T-cell (primary cell): Measurements from ENCODE around the gene LSP1. TPM values are rescaled to one million over a fixed set of nuclear protein-coding genes. Genes with fewer than 3 reads are reported as not detected.

Experiments used
- ATAC-seq, 4 experiments: fragments of 200-7000 bp in 3 of 4; fragments of 150-1000 bp in 1 of 4; cut with Tn5 transposase; replicated peaks in 1 of 4; 1 replicate in 3 of 4; 2 replicates in 1 of 4; pipeline ENCODE4 v1.10.0; 2021; ENCODE audit warnings: moderate library complexity in 3 of 4, mild to moderate bottlenecking in 2 of 4, moderate number of reproducible peaks in 1 of 4
- CTCF ChIA-PET, 2 donors: fragments of 300-600 bp; sonication (Branson Sonifier 250); formaldehyde crosslinking; loops; one replicate each; lab custom pipeline; 2022; ENCODE audit warnings: antibody characterized with exemption in 2 of 2; lab: Charles Lee
- POLR2A ChIA-PET, 2 donors: fragments of 300-600 bp; sonication (Branson Sonifier 250); formaldehyde crosslinking; loops; one replicate each; lab custom pipeline; 2022; ENCODE audit warnings: antibody characterized with exemption in 2 of 2; lab: Charles Lee
- DNase-seq, 35 experiments: peaks; one replicate each; pipeline versions ENCODE4 v3.0.0 to v3.0.0-alpha.2; 2013 to 2023
- H3K27ac ChIP-seq: one replicate; pipeline ENCODE4 v1.5.1; 2013; ENCODE audit warnings: low read length
- H3K27me3 ChIP-seq, 2 experiments: replicated peaks in 1 of 2; 1 replicate in 1 of 2; 2 replicates in 1 of 2; pipeline versions ENCODE4 v1.6.1 to v1.7.0; 2013; ENCODE audit warnings: low read length in 1 of 2, mixed read lengths in 1 of 2; ENCODE audit not compliant: control insufficient read depth in 2 of 2, insufficient read depth in 2 of 2; ENCODE audit errors: extremely low read depth in 1 of 2
- H3K36me3 ChIP-seq, 2 donors: 1 replicate in 1 of 2; 2 replicates in 1 of 2; pipeline versions ENCODE4 v1.6.1 to v1.7.0; 2013; ENCODE audit warnings: low read length in 1 of 2; ENCODE audit not compliant: control insufficient read depth in 2 of 2, insufficient read depth in 1 of 2; ENCODE audit errors: extremely low read depth in 1 of 2
- H3K4me1 ChIP-seq, 2 experiments: 1 replicate in 1 of 2; 2 replicates in 1 of 2; pipeline versions ENCODE4 v1.6.1 to v1.7.0; 2013; ENCODE audit warnings: low read length in 2 of 2, mixed read lengths in 1 of 2; ENCODE audit not compliant: insufficient read depth in 2 of 2, control insufficient read depth in 1 of 2; ENCODE audit errors: extremely low read depth in 1 of 2
- H3K4me3 ChIP-seq, 2 donors: 1 replicate in 1 of 2; 2 replicates in 1 of 2; pipeline versions ENCODE4 v1.5.1 to v1.7.0; 2013; ENCODE audit warnings: mild to moderate bottlenecking in 2 of 2, low read length in 1 of 2, moderate library complexity in 1 of 2; ENCODE audit not compliant: control insufficient read depth in 1 of 2; ENCODE audit errors: extremely low read depth in 1 of 2
- H3K9me3 ChIP-seq: 2 replicates; pipeline ENCODE4 v1.7.0; 2013
- H3K27ac Mint-ChIP-seq, 2 donors: one replicate each; pipeline ENCODE4 v1.8.0; 2020 to 2021; ENCODE audit warnings: mild to moderate bottlenecking in 2 of 2, mixed read lengths in 2 of 2
- H3K27me3 Mint-ChIP-seq, 2 donors: one replicate each; pipeline ENCODE4 v1.8.0; 2021 to 2022; ENCODE audit warnings: mixed read lengths in 2 of 2
- H3K36me3 Mint-ChIP-seq: one replicate; pipeline ENCODE4 v1.8.0; 2021; ENCODE audit warnings: mixed read lengths
- H3K4me1 Mint-ChIP-seq, 3 donors: one replicate each; pipeline ENCODE4 v1.8.0; 2020 to 2022; ENCODE audit warnings: mixed read lengths in 3 of 3, mild to moderate bottlenecking in 1 of 3
- H3K4me3 Mint-ChIP-seq, 3 donors: one replicate each; pipeline ENCODE4 v1.8.0; 2020 to 2022; ENCODE audit warnings: mild to moderate bottlenecking in 3 of 3, mixed read lengths in 3 of 3, moderate library complexity in 3 of 3
- H3K9me3 Mint-ChIP-seq, 3 donors: one replicate each; pipeline ENCODE4 v1.8.0; 2020 to 2022; ENCODE audit warnings: mixed read lengths in 3 of 3
- WGBS: methylation state at CpG from one replicate; pipeline ENCODE4 v1.1.5; 2013; ENCODE audit warnings: missing lambda C conversion rate; ENCODE audit not compliant: insufficient coverage; 5-methylcytosine and 5-hydroxymethylcytosine counted together
- total RNA-seq, 35 experiments: library from RNA in 6 of 35; stranded (reverse) in 6 of 35; fragments of 120-200 nt in 1 of 35; gene quantifications; one replicate each; pipeline versions ENCODE4 v1.2.1 to v1.2.4 and lab custom pipeline; 2013 to 2026

LSP1 gene
- total RNA-seq, 5 donors from 2014 or later (not counting 1 experiment from before 2014, with no cell fraction given), result 286 to 514 (median 375) TPM

DNA sequence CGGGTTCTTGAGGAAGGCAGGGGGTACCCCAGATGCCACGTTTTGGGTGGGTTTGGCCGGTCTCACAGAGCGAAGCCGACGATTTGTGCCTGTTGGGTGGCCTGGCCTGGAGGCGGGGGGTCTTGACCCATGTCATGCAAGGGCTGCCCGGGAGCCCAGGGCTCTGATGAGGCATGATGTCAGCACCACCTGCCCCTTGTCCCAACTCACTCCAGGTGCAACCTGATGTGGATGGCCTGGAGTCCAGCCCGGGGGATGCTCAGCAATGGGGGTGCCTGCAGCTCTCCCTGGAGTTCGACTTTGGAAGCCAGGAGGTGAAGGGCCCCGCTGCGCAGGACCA lies 17.2 kb upstream of the LSP1 start:
- WGBS, result 88% methylated on average over 11 of the region's 12 CpGs
- DNase-seq, result no peak
- no peak for ATAC-seq
- Histone ChIP-seq H3K4me1 (peaks cover 3 to 38% of the 10 kb centered on the region in 2 experiments), H3K4me3 (no peak overlapping the region), H3K27me3 (peaks cover 0 to 47% of the 10 kb centered on the region in 2 experiments), H3K9me3 (no peaks in the 10 kb centered on the region), H3K36me3 (no peaks in the 10 kb centered on the region), H3K27ac (no peak overlapping the region)
- Mint-ChIP-seq H3K4me1 (peaks cover 4 to 11% (median 11%) of the 10 kb centered on the region in 3 donors), H3K27ac (no peak overlapping the region), H3K4me3 (no peak overlapping the region), H3K9me3 (no peaks in the 10 kb centered on the region), H3K27me3 (peaks cover 0 to 14% of the 10 kb centered on the region in 2 donors), H3K36me3 (no peaks in the 10 kb centered on the region)
- ChIA-PET CTCF (interaction anchor here (1.1 to 1.5 kb wide), 2 partner anchors 142 to 183 kb away, joined by 3 to 6 read pairs; no protein-coding TSS in a partner anchor), POLR2A (no interaction called here)

DNA sequence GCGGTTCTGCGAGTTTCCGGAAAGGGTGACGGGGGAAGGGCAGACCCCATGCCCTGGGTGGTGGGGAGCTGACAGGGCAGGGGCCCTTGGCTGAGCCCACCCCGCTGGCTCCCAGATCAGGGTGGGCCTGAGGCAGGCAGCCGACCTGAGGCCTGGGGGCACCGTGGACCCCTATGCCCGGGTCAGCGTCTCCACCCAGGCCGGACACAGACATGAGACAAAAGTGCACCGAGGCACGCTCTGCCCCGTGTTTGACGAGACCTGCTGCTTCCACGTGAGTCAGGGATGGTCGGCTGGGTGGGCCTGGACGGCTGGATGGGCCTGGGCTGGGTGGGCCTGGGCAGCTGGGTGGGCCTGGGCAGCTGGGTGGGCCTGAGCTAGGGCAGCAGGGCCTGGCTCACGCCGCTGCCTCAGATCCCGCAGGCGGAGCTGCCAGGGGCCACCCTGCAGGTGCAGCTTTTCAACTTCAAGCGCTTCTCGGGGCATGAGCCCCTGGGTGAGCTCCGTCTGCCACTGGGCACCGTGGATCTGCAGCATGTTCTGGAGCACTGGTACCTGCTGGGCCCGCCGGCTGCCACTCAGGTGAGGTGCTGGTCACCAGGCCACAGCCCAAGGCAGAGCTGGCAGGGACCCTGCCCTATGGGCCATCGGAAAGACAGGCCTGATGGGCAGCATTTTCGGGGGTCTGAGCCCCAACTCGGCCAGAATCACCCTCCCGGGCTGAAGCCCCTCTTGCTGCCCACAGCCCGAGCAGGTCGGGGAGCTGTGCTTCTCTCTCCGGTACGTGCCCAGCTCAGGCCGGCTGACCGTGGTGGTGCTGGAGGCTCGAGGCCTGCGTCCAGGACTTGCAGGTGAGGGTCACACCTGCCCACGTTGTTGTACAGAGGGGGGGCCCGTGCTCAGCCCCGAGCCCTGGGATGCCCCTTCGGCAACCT lies 16.6 kb upstream of the LSP1 start:
- ATAC-seq (no peak), DNase-seq (no peak)
- peaks cover 3 to 38% of the 10 kb centered on the region in 2 experiments for H3K4me1 ChIP-seq
- no peaks in the 10 kb centered on the region for H3K36me3 Mint-ChIP-seq
- no peak overlapping the region for H3K27ac ChIP-seq
- ChIA-PET POLR2A (no interaction called here), CTCF (interaction anchor here in 1 of 2 donors (0.7 to 0.8 kb wide), 2 partner anchors 165 to 199 kb away, joined by 4 read pairs; no protein-coding TSS in a partner anchor)
- H3K9me3 ChIP-seq, result no peaks in the 10 kb centered on the region
- no peak overlapping the region for H3K4me3 Mint-ChIP-seq
- peaks cover 0 to 42% of the 10 kb centered on the region in 2 experiments for H3K27me3 ChIP-seq
- peaks cover 4 to 12% (median 12%) of the 10 kb centered on the region in 3 donors for H3K4me1 Mint-ChIP-seq
- H3K27me3 Mint-ChIP-seq, result peaks cover 0 to 10% of the 10 kb centered on the region in 2 donors
- H3K4me3 ChIP-seq, result no peak overlapping the region
- 80% methylated on average over 43 of the region's 43 CpGs for WGBS
- H3K9me3 Mint-ChIP-seq, result no peaks in the 10 kb centered on the region
- no peaks in the 10 kb centered on the region for H3K36me3 ChIP-seq
- no peak overlapping the region for H3K27ac Mint-ChIP-seq

DNA sequence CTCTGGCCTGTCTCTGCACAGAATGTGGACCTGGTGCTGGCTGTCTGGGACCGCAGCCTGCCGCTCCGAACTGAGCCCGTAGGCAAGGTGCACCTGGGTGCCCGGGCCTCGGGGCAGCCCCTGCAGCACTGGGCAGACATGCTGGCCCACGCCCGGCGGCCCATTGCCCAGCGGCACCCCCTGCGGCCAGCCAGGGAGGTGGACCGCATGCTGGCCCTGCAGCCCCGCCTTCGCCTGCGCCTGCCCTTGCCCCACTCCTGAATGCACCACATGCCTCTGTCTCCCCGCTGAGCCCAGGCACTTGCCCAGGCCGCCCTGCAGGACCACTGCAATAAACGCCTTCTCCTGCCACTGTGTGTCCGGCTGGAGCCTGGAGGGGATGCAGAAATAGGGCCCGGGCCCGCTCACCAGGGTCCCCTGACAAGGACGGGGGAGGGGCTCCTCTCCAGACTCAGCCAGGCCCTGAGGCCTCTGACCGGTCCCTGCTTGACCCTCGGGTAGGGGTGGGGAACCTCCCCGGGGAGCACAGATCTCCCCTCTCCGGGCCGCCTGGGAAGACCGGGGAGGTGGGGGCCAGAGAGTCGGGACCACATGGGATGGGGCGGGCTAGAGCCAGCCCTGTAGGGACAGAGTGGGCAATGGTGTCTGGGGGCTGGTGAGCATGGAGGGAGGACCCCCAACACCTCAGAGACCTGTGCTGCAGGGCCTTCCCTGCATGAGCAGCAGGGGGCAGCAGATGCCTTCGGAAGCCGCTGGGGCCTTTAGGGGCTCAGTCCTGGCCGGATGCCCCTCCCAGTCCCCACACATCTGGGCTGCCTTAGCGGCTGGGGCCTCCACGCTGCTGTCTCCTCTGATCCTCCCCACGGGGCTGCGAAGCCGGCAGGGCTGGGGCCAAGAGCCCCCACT lies 15.5 kb upstream of the LSP1 start:
- no peaks in the 10 kb centered on the region for H3K9me3 ChIP-seq
- peaks cover 0 to 31% of the 10 kb centered on the region in 2 experiments for H3K27me3 ChIP-seq
- H3K4me3 ChIP-seq, result no peak overlapping the region
- no peaks in the 10 kb centered on the region for H3K36me3 ChIP-seq
- peaks cover 3 to 33% of the 10 kb centered on the region in 2 experiments for H3K4me1 ChIP-seq
- Mint-ChIP-seq H3K36me3 (no peaks in the 10 kb centered on the region), H3K9me3 (no peaks in the 10 kb centered on the region), H3K4me3 (no peak overlapping the region), H3K4me1 (peaks cover 4 to 12% (median 10%) of the 10 kb centered on the region in 3 donors), H3K27me3 (peaks cover 0 to 5% of the 10 kb centered on the region in 2 donors), H3K27ac (peak overlapping the region in 1 of 2 donors; percentile 23)
- POLR2A ChIA-PET, result no interaction called here
- ATAC-seq, result peak; percentile 79 to 93 (median 88)
- WGBS, result 51% methylated on average over 38 of the region's 38 CpGs
- no peak overlapping the region for H3K27ac ChIP-seq
- DNase-seq, result peak; percentile 53 to 90 (median 81)
- CTCF ChIA-PET, result interaction anchor here in 1 of 2 donors (0.7 kb wide), 1 partner anchor 164 kb away, joined by 4 read pairs; no protein-coding TSS in a partner anchor

DNA sequence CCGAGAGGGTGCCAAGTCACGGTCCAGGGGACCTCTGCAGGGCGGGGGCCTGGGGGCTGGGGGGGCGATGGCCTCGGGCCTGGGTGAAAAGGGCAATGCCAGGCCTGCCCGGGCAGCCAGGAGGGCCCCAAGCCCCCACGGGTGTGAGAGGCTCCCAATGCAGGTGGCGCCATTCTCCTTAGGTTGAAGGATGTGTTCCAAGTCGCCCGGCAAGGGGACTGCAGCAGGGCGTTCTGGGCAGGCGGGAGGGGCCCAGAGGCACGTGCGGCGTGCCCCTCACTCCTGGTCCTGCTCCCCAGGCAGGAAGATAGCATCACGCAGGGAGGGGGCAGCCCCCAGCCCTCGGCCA lies 14.8 kb upstream of the LSP1 start:
- Histone ChIP-seq H3K36me3 (no peaks in the 10 kb centered on the region), H3K4me3 (no peak overlapping the region), H3K9me3 (no peaks in the 10 kb centered on the region), H3K4me1 (peaks cover 6 to 35% of the 10 kb centered on the region in 2 experiments), H3K27ac (no peak overlapping the region), H3K27me3 (peaks cover 0 to 24% of the 10 kb centered on the region in 2 experiments)
- ATAC-seq (peak in 3 of 4 experiments; percentile 13 to 27 (median 17)), DNase-seq (peak in 3 of 35 experiments; percentile 15 to 43 (median 32))
- Mint-ChIP-seq H3K27me3 (peaks cover 0 to 5% of the 10 kb centered on the region in 2 donors), H3K9me3 (no peaks in the 10 kb centered on the region), H3K36me3 (no peaks in the 10 kb centered on the region), H3K4me1 (peaks cover 7 to 15% (median 10%) of the 10 kb centered on the region in 3 donors), H3K4me3 (no peak overlapping the region), H3K27ac (no peak overlapping the region)
- WGBS, result 71% methylated on average over 15 of the region's 17 CpGs
- CTCF ChIA-PET, result no interaction called here
- POLR2A ChIA-PET, result no interaction called here

DNA sequence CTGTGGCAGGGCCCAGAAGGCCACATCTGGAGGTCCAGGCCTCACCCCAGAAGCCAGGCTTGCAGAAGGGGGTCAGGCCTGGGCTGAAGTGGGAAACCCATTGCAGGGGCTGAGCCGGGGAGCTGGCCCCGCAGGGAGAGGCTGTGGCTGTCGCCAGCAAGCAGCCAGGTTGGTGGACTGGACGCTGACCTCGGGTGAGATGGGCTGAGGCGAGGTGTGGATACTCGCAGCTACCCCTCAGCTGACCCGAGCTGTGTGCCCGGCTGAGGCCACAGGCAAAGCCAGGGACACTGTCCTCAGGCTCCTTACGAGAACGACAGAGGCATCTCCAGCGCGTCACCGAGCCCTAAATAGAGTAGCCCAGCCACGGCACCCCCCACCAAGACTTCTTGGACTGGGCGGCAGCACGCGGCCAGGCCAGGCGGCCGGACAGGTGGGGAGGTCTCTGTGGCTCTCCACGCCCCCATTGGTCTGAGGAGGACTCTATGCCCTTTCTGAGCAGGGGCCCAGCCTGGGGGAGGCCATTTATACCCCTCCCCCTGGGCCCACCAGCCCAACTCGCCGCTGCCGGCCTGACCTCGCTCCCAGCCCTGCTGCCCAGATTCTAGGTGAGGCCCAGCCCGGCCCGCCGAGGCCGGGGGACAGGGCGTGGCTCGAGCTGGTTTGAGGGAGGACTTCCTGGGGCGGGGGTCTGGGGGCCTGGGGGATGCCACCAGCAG lies 14.3 kb upstream of the LSP1 start, which contains the start of gene TNNI2:
TSS of gene TNNI2 (plus strand) at position 556 of the 719 bp plus-strand sequence. CDS start 716 bp downstream, outside the sequence.
- H3K27me3 Mint-ChIP-seq, result peaks cover 0 to under 1% of the 10 kb centered on the region in 2 donors
- no peak within 1 kb of the TSS for H3K4me3 ChIP-seq
- H3K36me3 Mint-ChIP-seq, result no peaks in the 10 kb centered on the region
- DNase-seq, result no peak
- peaks cover 0 to 20% of the 10 kb centered on the region in 2 experiments for H3K27me3 ChIP-seq
- peaks cover 12 to 20% (median 14%) of the 10 kb centered on the region in 3 donors for H3K4me1 Mint-ChIP-seq
- ATAC-seq, result peak in 1 of 4 experiments; percentile 5
- WGBS, result 91% methylated on average over 25 of the region's 32 CpGs
- ChIA-PET CTCF (interaction anchor here (0.5 to 1.2 kb wide), 5 partner anchors 14 to 313 kb away, joined by 3 to 5 read pairs (median 4); partner anchors contain the start of gene PRR33 (in 1 of the 2)), POLR2A (interaction anchor here in 1 of 2 donors (0.7 kb wide), 1 partner anchor 12 kb away, joined by 4 read pairs; no protein-coding TSS in a partner anchor)
- H3K36me3 ChIP-seq, result no peaks in the 10 kb centered on the region
- H3K4me3 Mint-ChIP-seq, result no peak within 1 kb of the TSS
- H3K9me3 Mint-ChIP-seq, result no peaks in the 10 kb centered on the region
- H3K27ac Mint-ChIP-seq, result peak within 1 kb of the TSS; percentile 22 to 23
- H3K27ac ChIP-seq, result no peak within 1 kb of the TSS
- H3K9me3 ChIP-seq, result no peaks in the 10 kb centered on the region
- peaks cover 7 to 41% of the 10 kb centered on the region in 2 experiments for H3K4me1 ChIP-seq
